ENCODE measurements around the gene SLC30A3.

DNA sequence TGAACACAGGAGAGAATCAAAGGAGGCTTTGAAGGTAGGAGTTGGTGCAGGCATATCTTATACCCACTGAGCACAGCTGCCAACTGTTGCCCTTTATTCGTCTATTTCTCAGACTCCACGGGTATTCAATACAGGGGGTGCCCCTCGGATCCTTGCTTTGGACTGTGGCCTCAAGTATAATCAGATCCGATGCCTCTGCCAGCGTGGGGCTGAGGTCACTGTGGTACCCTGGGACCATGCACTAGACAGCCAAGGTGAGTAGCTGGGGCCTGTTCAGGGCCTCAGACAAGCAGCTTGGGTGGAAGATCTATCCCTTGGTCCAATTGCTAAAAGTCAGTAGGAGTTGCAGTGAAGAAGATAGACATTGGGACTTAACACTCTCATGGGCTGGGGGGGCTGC, 40.4 kb downstream of the SLC30A3 start:
- TF ChIP-seq, protein P1, sequence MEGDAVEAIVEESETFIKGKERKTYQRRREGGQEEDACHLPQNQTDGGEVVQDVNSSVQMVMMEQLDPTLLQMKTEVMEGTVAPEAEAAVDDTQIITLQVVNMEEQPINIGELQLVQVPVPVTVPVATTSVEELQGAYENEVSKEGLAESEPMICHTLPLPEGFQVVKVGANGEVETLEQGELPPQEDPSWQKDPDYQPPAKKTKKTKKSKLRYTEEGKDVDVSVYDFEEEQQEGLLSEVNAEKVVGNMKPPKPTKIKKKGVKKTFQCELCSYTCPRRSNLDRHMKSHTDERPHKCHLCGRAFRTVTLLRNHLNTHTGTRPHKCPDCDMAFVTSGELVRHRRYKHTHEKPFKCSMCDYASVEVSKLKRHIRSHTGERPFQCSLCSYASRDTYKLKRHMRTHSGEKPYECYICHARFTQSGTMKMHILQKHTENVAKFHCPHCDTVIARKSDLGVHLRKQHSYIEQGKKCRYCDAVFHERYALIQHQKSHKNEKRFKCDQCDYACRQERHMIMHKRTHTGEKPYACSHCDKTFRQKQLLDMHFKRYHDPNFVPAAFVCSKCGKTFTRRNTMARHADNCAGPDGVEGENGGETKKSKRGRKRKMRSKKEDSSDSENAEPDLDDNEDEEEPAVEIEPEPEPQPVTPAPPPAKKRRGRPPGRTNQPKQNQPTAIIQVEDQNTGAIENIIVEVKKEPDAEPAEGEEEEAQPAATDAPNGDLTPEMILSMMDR (IDR thresholded peaks at IDR 0.05): no peak
- no peak for TF ChIP-seq ZFX (IDR thresholded peaks at IDR 0.05; ENCODE audit: borderline replicate concordance)
